ENCODE data around the gene TAS2R1. TPM values are rescaled to one million over a fixed set of nuclear protein-coding genes. Genes with fewer than 3 reads are reported as not detected.

TAS2R1 gene
- total RNA-seq, 2 experiments from 2014 or later, result not detected

Other genes with a start within 250 kb of the TAS2R1 start
- under 1 TPM in 1 of 2 experiments, not detected in 1; 0.04 TPM for gene SEMA5A, start 84.3 kb downstream of the TAS2R1 start, total RNA-seq

Measured in activated CD4-positive, alpha-beta T cell treated with anti-CD3 and anti-CD28 coated beads for 36 hours (primary cell).